Measurements from ENCODE around the gene C6orf15. TPM values are rescaled to one million over a fixed set of nuclear protein-coding genes. Genes with fewer than 3 reads are reported as not detected.

Gene C6orf15
- total RNA-seq, 1 donor from 2014 or later = not detected

- no peak for DNase-seq
Observed at GRCh38 chr6:31129130-31129529, 16.8 kb upstream of the C6orf15 start.

GRCh38 chr6:31128093-31128676 is 15.8 kb upstream of the C6orf15 start:
- peak; percentile 69 for DNase-seq

GRCh38 chr6:31126396-31127175 is 14.2 kb upstream of the C6orf15 start:
- DNase-seq = peak; percentile 24

GRCh38 chr6:31125586-31126363 is 13.4 kb upstream of the C6orf15 start:
- DNase-seq = peak; percentile 28

- DNase-seq = peak; percentile 78
Observed at GRCh38 chr6:31125162-31125561, 12.8 kb upstream of the C6orf15 start.

GRCh38 chr6:31122791-31123706 is 10.7 kb upstream of the C6orf15 start:
- DNase-seq = peak; percentile 91

- DNase-seq = no peak
Observed at GRCh38 chr6:31121131-31121790, 8.9 kb upstream of the C6orf15 start.

GRCh38 chr6:31120151-31120915 is 8.0 kb upstream of the C6orf15 start, which contains the start of gene CDSN:
TSS of gene CDSN (minus strand) at chr6:31120446. CDS start at chr6:31120419, 27 bp downstream.
- no peak for DNase-seq

- no peak for DNase-seq
Observed at GRCh38 chr6:31118178-31118577, 5.8 kb upstream of the C6orf15 start.

GRCh38 chr6:31116661-31117385 is 4.4 kb upstream of the C6orf15 start:
- peak; percentile 86 for DNase-seq

- no peak for DNase-seq
Observed at GRCh38 chr6:31115941-31116560, 3.7 kb upstream of the C6orf15 start.

- peak; percentile 82 for DNase-seq
Observed at GRCh38 chr6:31114970-31115849, 2.8 kb upstream of the C6orf15 start.

GRCh38 chr6:31114541-31114878 is 2.1 kb upstream of the C6orf15 start, which contains the start of gene PSORS1C1:
TSS of gene PSORS1C1 (plus strand) at chr6:31114800. CDS start at chr6:31129633, 14,833 bp downstream.
- DNase-seq = peak; percentile 86

GRCh38 chr6:31113861-31114540 is 1.6 kb upstream of the C6orf15 start:
- DNase-seq = peak; percentile 19

- DNase-seq = no peak
Observed at GRCh38 chr6:31111712-31112111, 663 bp downstream of the C6orf15 start.

GRCh38 chr6:31110825-31111582 is 1.4 kb downstream of the C6orf15 start:
- no peak for DNase-seq

- DNase-seq = no peak
Observed at GRCh38 chr6:31107052-31107451, 5.3 kb downstream of the C6orf15 start.

Measured in dermis blood vessel endothelial cell (primary cell).